GM21381 (cell line): ENCODE results near the gene LRRC4.

Experiments
- ATAC-seq: cut with Tn5 transposase; IDR thresholded peaks from one replicate; pipeline ENCODE4 v1.9.1; 2021; ENCODE audit warnings: mild to moderate bottlenecking, moderate library complexity; ENCODE audit not compliant: unreplicated experiment

The LRRC4 gene

GRCh38 chr7:128008141-128008540 is 23.1 kb downstream of the LRRC4 start:
- no peak for ATAC-seq

GRCh38 chr7:128007303-128007680 is 23.9 kb downstream of the LRRC4 start:
- ATAC-seq, result no peak

- no peak for ATAC-seq
Measured at GRCh38 chr7:128006550-128007302, 24.5 kb downstream of the LRRC4 start.

GRCh38 chr7:128005759-128006159 is 25.5 kb downstream of the LRRC4 start:
- ATAC-seq, result no peak

- ATAC-seq, result no peak
Measured at GRCh38 chr7:128005117-128005516, 26.1 kb downstream of the LRRC4 start.

- ATAC-seq, result no peak
Measured at GRCh38 chr7:128004623-128005022, 26.6 kb downstream of the LRRC4 start.

- no peak for ATAC-seq
Measured at GRCh38 chr7:128003787-128004186, 27.4 kb downstream of the LRRC4 start.

- peak; percentile 64 for ATAC-seq
Measured at GRCh38 chr7:128003167-128003566, 28.1 kb downstream of the LRRC4 start.

- peak; percentile 47 for ATAC-seq
Measured at GRCh38 chr7:128000854-128001265, 30.4 kb downstream of the LRRC4 start.

- ATAC-seq, result no peak
Measured at GRCh38 chr7:128000048-128000447, 31.2 kb downstream of the LRRC4 start.

GRCh38 chr7:127998671-127999070 is 32.6 kb downstream of the LRRC4 start:
- no peak for ATAC-seq

- ATAC-seq, result no peak
Measured at GRCh38 chr7:127997226-127997922, 33.9 kb downstream of the LRRC4 start.

- ATAC-seq, result no peak
Measured at GRCh38 chr7:127996253-127997071, 34.8 kb downstream of the LRRC4 start.

- no peak for ATAC-seq
Measured at GRCh38 chr7:127995881-127996215, 35.4 kb downstream of the LRRC4 start.

GRCh38 chr7:127995156-127995880 is 35.9 kb downstream of the LRRC4 start:
- ATAC-seq, result no peak

GRCh38 chr7:127993987-127994386 is 37.2 kb downstream of the LRRC4 start:
- no peak for ATAC-seq

- ATAC-seq, result no peak
Measured at GRCh38 chr7:127993317-127993716, 37.9 kb downstream of the LRRC4 start.

GRCh38 chr7:127988751-127989150 is 42.5 kb downstream of the LRRC4 start:
- no peak for ATAC-seq

- no peak for ATAC-seq
Measured at GRCh38 chr7:127986581-127987521, 44.4 kb downstream of the LRRC4 start.

- ATAC-seq, result no peak
Measured at GRCh38 chr7:127983804-127984332, 47.4 kb downstream of the LRRC4 start.
